A375 (cell line): Measurements from ENCODE around the gene MUC5AC. TPM values are rescaled to one million over a fixed set of nuclear protein-coding genes. Genes with fewer than 3 reads are reported as not detected.

Experiments
- total RNA-seq: library from RNA; depleted of rRNA; stranded (reverse); fragments of >200 nt; shearing (Covaris generic); gene quantifications from 2 replicates; pipeline ENCODE4 v1.2.3, GENCODE V29; 2014; rRNA removed

MUC5AC gene
- total RNA-seq = under 0.01 and 0.08 TPM in 2 replicates

GRCh38 chr11:1157645-1158591 lies at the start of gene MUC5AC:
Gene MUC5AC (plus strand): TSS chr11:1157953. CDS start chr11:1158000, 47 bp downstream.

GRCh38 chr11:1222491-1223345 lies 65.0 kb downstream of the MUC5AC start, which contains the start of gene MUC5B:
Gene MUC5B (plus strand): TSS chr11:1223066. CDS start chr11:1223124, 58 bp downstream.

Other genes with a start within 250 kb of the MUC5AC start
- 29.1 and 33.9 TPM in 2 replicates for gene CHID1, start 247.1 kb upstream of the MUC5AC start, total RNA-seq
- gene AP2A2, start 232.1 kb upstream of the MUC5AC start, total RNA-seq = 15.7 and 17.7 TPM in 2 replicates
- gene MUC6, start 121.2 kb upstream of the MUC5AC start, total RNA-seq = 0.08 TPM in 1 of 2 replicates, not detected in the other
- 0.03 and 0.04 TPM in 2 replicates for gene MUC2, start 83.1 kb upstream of the MUC5AC start, total RNA-seq
- 7.2 and 8.6 TPM in 2 replicates for gene MUC5B, start 65.1 kb downstream of the MUC5AC start, total RNA-seq
- gene TOLLIP, start 151.7 kb downstream of the MUC5AC start, total RNA-seq = 16.1 and 24.4 TPM in 2 replicates
- 0.48 and 0.49 TPM in 2 replicates for gene BRSK2, start 232.0 kb downstream of the MUC5AC start, total RNA-seq